K562 (cell line): ENCODE results near the gene RDM1. TPM values are rescaled to one million over a fixed set of nuclear protein-coding genes. Genes with fewer than 3 reads are reported as not detected.

Experiments used
- FUS ChIP-seq: fragments of 200-400 bp; formaldehyde crosslinking; optimal IDR thresholded peaks from 2 replicates; pipeline ENCODE3; 2017; ENCODE audit warnings: low read depth, low read length
- MGA ChIP-seq: fragments of 450-650 bp; IDR thresholded peaks from 2 replicates; pipeline ENCODE4 v1.6.1; 2016; ENCODE audit warnings: mild to moderate bottlenecking, moderate library complexity
- MYC ChIP-seq, 2 experiments: fragments of 250-450 bp in 1 of 2; sonication (Bioruptor Pico) in 1 of 2; IDR thresholded peaks; 2 replicates each; pipeline versions ENCODE4 v1.5.1 to v1.6.1; 2012 to 2021; ENCODE audit warnings: low read depth in 2 of 2, borderline replicate concordance in 1 of 2, improper control_type of control experiment in 1 of 2, low read length in 1 of 2, mild to moderate bottlenecking in 1 of 2, moderate library complexity in 1 of 2
- NCOA2 ChIP-seq, 2 experiments: fragments of 450-650 bp; IDR thresholded peaks; 2 replicates each; pipeline ENCODE4 v1.6.1; 2018; ENCODE audit warnings: mild to moderate bottlenecking in 2 of 2, moderate library complexity in 1 of 2; ENCODE audit not compliant: partially characterized antibody in 2 of 2
- SFPQ ChIP-seq: fragments of 200-400 bp; formaldehyde crosslinking; IDR thresholded peaks from 2 replicates; pipeline ENCODE4 v1.6.1; 2017; ENCODE audit warnings: mild to moderate bottlenecking, low read depth, low read length, moderate library complexity
- polyA plus RNA-seq, 8 experiments: library from polyadenylated mRNA; depleted of rRNA in 4 of 8; stranded (reverse) in 5 of 8; unstranded in 3 of 8; fragments of >200 nt; fragmentation: Nextera tagmentation in 2 of 8; fragmentation: Illumina TruSeq in 1 of 8; extraction: Ambion mirVana in 2 of 8; extraction: Trizol in 1 of 8; gene quantifications; 2 replicates each; pipeline versions ENCODE4 v1.2.1 to v1.2.3, GENCODE V29; 2011 to 2014; ENCODE audit warnings: inconsistent platforms in 1 of 8, missing spikeins in 1 of 8
- total RNA-seq, 7 experiments: library from RNA; depleted of rRNA in 6 of 7; stranded (reverse); fragments of >200 nt in 6 of 7; fragmentation: Illumina TruSeq in 2 of 7; extraction: Trizol in 2 of 7; gene quantifications; 2 replicates each; pipeline versions ENCODE4 v1.2.1 to v1.2.3, GENCODE V29; 2011 to 2021; ENCODE audit warnings: low replicate concordance in 1 of 7
- TF ChIP-seq, protein P1 (sequence below): fragments of 250-450 bp; sonication (Bioruptor Pico); IDR thresholded peaks from 2 replicates; pipeline ENCODE4 v1.4.0; 2020; ENCODE audit warnings: mild to moderate bottlenecking, moderate library complexity, borderline replicate concordance
- TF ChIP-seq, protein P2 (sequence below): fragments of 250-450 bp; sonication (Bioruptor Pico); IDR thresholded peaks from 2 replicates; pipeline ENCODE4 v1.5.0; 2022; ENCODE audit warnings: mild to moderate bottlenecking

RDM1 gene
- total and polyA plus RNA-seq, 9 of the 15 experiments (the other 6 are each of a cell fraction or from before 2014, with no cell fraction given): 2.5 to 11.2 (median 5.4) TPM

DNA sequence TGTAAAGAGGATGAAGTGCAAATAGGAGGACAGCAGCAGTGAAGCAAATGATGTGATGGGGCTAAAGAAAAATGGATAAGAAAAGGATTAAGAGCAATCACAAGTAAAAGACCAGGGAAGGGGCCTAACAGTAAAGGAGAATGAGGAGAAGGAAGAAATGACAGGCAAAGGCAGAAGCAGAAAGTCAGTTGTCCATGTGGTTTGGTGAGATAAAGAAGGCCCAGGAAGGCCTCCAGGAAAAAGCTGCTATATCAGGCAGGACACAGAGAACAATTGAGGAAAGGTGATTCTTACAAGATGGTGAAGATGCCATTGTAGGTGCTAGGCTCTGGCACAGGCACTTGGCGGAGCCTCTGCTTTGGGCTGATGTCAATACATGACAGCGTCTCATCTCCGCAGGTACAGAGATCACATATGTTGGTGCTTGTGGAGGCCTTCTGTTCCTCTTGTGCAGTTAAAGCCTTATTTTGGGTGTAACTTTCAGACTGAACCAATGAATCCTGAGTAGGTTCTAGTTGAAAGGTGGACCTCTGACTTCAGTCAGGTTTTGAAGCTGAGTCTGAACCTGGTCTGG, 18.1 kb downstream of the RDM1 start (continued):
- TF ChIP-seq MGA (peak; percentile 69), NCOA2 (IDR thresholded peaks at IDR 0.05; ENCODE audit: partially characterized antibody in 2 of 2) (no peak), SFPQ (no peak), MYC (IDR thresholded peaks at IDR 0.05; ENCODE audit: low read depth, low read length) (peak; percentile 32; the same call in 1 of the 2 replicates), MYC (CRISPR knock-in tag; IDR thresholded peaks at IDR 0.05; ENCODE audit: borderline replicate concordance, low read depth) (no peak), FUS (no peak)
- TF ChIP-seq, protein P1, sequence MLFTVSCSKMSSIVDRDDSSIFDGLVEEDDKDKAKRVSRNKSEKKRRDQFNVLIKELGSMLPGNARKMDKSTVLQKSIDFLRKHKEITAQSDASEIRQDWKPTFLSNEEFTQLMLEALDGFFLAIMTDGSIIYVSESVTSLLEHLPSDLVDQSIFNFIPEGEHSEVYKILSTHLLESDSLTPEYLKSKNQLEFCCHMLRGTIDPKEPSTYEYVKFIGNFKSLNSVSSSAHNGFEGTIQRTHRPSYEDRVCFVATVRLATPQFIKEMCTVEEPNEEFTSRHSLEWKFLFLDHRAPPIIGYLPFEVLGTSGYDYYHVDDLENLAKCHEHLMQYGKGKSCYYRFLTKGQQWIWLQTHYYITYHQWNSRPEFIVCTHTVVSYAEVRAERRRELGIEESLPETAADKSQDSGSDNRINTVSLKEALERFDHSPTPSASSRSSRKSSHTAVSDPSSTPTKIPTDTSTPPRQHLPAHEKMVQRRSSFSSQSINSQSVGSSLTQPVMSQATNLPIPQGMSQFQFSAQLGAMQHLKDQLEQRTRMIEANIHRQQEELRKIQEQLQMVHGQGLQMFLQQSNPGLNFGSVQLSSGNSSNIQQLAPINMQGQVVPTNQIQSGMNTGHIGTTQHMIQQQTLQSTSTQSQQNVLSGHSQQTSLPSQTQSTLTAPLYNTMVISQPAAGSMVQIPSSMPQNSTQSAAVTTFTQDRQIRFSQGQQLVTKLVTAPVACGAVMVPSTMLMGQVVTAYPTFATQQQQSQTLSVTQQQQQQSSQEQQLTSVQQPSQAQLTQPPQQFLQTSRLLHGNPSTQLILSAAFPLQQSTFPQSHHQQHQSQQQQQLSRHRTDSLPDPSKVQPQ (CRISPR knock-in tag): no peak
- TF ChIP-seq, protein P2, sequence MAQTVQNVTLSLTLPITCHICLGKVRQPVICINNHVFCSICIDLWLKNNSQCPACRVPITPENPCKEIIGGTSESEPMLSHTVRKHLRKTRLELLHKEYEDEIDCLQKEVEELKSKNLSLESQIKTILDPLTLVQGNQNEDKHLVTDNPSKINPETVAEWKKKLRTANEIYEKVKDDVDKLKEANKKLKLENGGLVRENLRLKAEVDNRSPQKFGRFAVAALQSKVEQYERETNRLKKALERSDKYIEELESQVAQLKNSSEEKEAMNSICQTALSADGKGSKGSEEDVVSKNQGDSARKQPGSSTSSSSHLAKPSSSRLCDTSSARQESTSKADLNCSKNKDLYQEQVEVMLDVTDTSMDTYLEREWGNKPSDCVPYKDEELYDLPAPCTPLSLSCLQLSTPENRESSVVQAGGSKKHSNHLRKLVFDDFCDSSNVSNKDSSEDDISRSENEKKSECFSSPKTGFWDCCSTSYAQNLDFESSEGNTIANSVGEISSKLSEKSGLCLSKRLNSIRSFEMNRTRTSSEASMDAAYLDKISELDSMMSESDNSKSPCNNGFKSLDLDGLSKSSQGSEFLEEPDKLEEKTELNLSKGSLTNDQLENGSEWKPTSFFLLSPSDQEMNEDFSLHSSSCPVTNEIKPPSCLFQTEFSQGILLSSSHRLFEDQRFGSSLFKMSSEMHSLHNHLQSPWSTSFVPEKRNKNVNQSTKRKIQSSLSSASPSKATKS (CRISPR knock-in tag): no peak
